IMR-90 (cell line): ENCODE data around the gene TCF7L2. TPM values are rescaled to one million over a fixed set of nuclear protein-coding genes. Genes with fewer than 3 reads are reported as not detected.

ENCODE experiments used
- ATAC-seq: fragments of 200-7000 bp; cut with Tn5 transposase; 2 replicates; pipeline ENCODE4 v1.9.1; 2020; ENCODE audit warnings: low read depth, mild to moderate bottlenecking, moderate library complexity
- BruUV-seq: library from RNA; stranded (reverse); fragments of 400-500 nt; replicated peaks from 2 replicates; lab custom pipeline; 2021; lab: Mats Ljungman, UMichigan
- CTCF ChIA-PET: fragments of 300-600 bp; formaldehyde crosslinking; extraction: SDS; loops from one replicate; lab custom pipeline; 2021; ENCODE audit warnings: antibody characterized with exemption; lab: Yijun Ruan, JAX
- POLR2A ChIA-PET: fragments of 300-600 bp; sonication (Branson Sonifier 250); formaldehyde crosslinking; loops from one replicate; lab custom pipeline; 2022; ENCODE audit warnings: antibody characterized with exemption; ENCODE audit not compliant: unreplicated experiment; lab: Charles Lee
- DNase-seq: peaks from one replicate; pipeline ENCODE4 v3.0.0; 2013
- H2AFZ ChIP-seq: replicated peaks from 2 replicates; pipeline ENCODE3; 2013; ENCODE audit warnings: low read length, mild to moderate bottlenecking; ENCODE audit not compliant: poor library complexity
- H2AK5ac ChIP-seq: 2 replicates; pipeline ENCODE4 v1.6.1; 2013; ENCODE audit warnings: low read depth, low read length, inconsistent platforms
- H2AK9ac ChIP-seq: replicated peaks from 2 replicates; pipeline ENCODE3; 2013; ENCODE audit warnings: mild to moderate bottlenecking, low read depth, low read length, moderate library complexity; ENCODE audit not compliant: poor library complexity
- H2BK120ac ChIP-seq: 2 replicates; pipeline ENCODE4 v1.6.1; 2013; ENCODE audit warnings: low read depth, low read length, inconsistent platforms
- H2BK15ac ChIP-seq: 3 replicates; pipeline ENCODE4 v1.6.1; 2013; ENCODE audit warnings: low read depth, low read length, inconsistent platforms
- H2BK20ac ChIP-seq: 2 replicates; pipeline ENCODE4 v1.6.1; 2013; ENCODE audit warnings: low read depth, mild to moderate bottlenecking, inconsistent platforms, low read length, moderate library complexity
- H2BK5ac ChIP-seq: 2 replicates; pipeline ENCODE4 v1.6.1; 2013; ENCODE audit warnings: mild to moderate bottlenecking, low read depth, low read length, inconsistent platforms; ENCODE audit not compliant: poor library complexity, severe bottlenecking
- H3K14ac ChIP-seq: replicated peaks from 2 replicates; pipeline ENCODE4 v1.6.1; 2013; ENCODE audit warnings: low read depth, low read length, inconsistent platforms
- H3K18ac ChIP-seq: 2 replicates; pipeline ENCODE4 v1.6.1; 2013; ENCODE audit warnings: low read depth, low read length, control low read depth
- H3K23ac ChIP-seq: 2 replicates; pipeline ENCODE4 v1.6.1; 2013; ENCODE audit warnings: low read depth, low read length, inconsistent platforms
- H3K27ac ChIP-seq: 2 replicates; pipeline ENCODE4 v1.5.1; 2013; ENCODE audit warnings: mild to moderate bottlenecking, control low read depth, low read length; ENCODE audit not compliant: insufficient read depth
- H3K27me3 ChIP-seq: 2 replicates; pipeline ENCODE4 v1.6.1; 2013; ENCODE audit warnings: low read length; ENCODE audit not compliant: control insufficient read depth, insufficient read depth
- H3K36me3 ChIP-seq: 2 replicates; pipeline ENCODE4 v1.6.1; 2013; ENCODE audit warnings: low read length, mixed read lengths; ENCODE audit not compliant: control insufficient read depth, insufficient read depth
- H3K4ac ChIP-seq: 2 replicates; pipeline ENCODE4 v1.6.1; 2013; ENCODE audit warnings: low read depth, low read length, inconsistent platforms
- H3K4me1 ChIP-seq: 2 replicates; pipeline ENCODE4 v1.6.1; 2013; ENCODE audit warnings: low read length, mixed read lengths; ENCODE audit not compliant: control insufficient read depth, insufficient read depth
- H3K4me2 ChIP-seq: 2 replicates; pipeline ENCODE4 v1.6.1; 2013; ENCODE audit warnings: low read depth, mild to moderate bottlenecking, control low read depth, low read length, moderate library complexity
- H3K4me3 ChIP-seq: 2 replicates; pipeline ENCODE4 v1.5.1; 2013; ENCODE audit warnings: low read depth, mild to moderate bottlenecking, control low read depth, low read length, moderate library complexity; ENCODE audit not compliant: insufficient read depth
- H3K56ac ChIP-seq: 2 replicates; pipeline ENCODE4 v1.6.1; 2013; ENCODE audit warnings: low read length, inconsistent platforms; ENCODE audit not compliant: insufficient read depth; ENCODE audit errors: extremely low read depth
- H3K79me1 ChIP-seq, 2 experiments: 2 replicates each; pipeline ENCODE4 v1.6.1; 2013; ENCODE audit warnings: low read length in 2 of 2, inconsistent platforms in 1 of 2, low read depth in 1 of 2
- H3K9ac ChIP-seq: 2 replicates; pipeline ENCODE4 v1.6.1; 2013; ENCODE audit warnings: low read depth, low read length, control low read depth
- H3K9me1 ChIP-seq: 2 replicates; pipeline ENCODE4 v1.6.1; 2013; ENCODE audit warnings: low read length, inconsistent platforms; ENCODE audit not compliant: insufficient read depth
- H3K9me3 ChIP-seq: 2 replicates; pipeline ENCODE4 v1.6.1; 2013; ENCODE audit warnings: low read length; ENCODE audit not compliant: control insufficient read depth, insufficient read depth
- H4K20me1 ChIP-seq: 2 replicates; pipeline ENCODE4 v1.6.1; 2013; ENCODE audit warnings: low read length, inconsistent platforms; ENCODE audit not compliant: insufficient read depth
- H4K5ac ChIP-seq: 2 replicates; pipeline ENCODE4 v1.6.1; 2013; ENCODE audit warnings: mild to moderate bottlenecking, low read depth, low read length, control low read depth
- H4K8ac ChIP-seq, 2 experiments: 2 replicates each; pipeline ENCODE4 v1.6.1; 2013; ENCODE audit warnings: low read depth in 2 of 2, low read length in 2 of 2, control low read depth in 1 of 2, inconsistent platforms in 1 of 2
- H4K91ac ChIP-seq: 2 replicates; pipeline ENCODE4 v1.6.1; 2013; ENCODE audit warnings: low read depth, low read length, inconsistent platforms; ENCODE audit not compliant: insufficient read depth
- BHLHE40 ChIP-seq: fragments of 150-350 bp; IDR thresholded peaks from 2 replicates; pipeline ENCODE4 v1.6.1; 2016; ENCODE audit warnings: mild to moderate bottlenecking, low read depth, low read length
- CEBPB ChIP-seq: IDR thresholded peaks from 2 replicates; pipeline ENCODE4 v1.6.1; 2012; ENCODE audit warnings: low read depth, low read length, improper control_type of control experiment
- CHD1 ChIP-seq: IDR thresholded peaks from 2 replicates; pipeline ENCODE4 v1.6.1; 2012; ENCODE audit warnings: low read depth, low read length, improper control_type of control experiment
- MAFK ChIP-seq: IDR thresholded peaks from 2 replicates; pipeline ENCODE4 v1.6.1; 2012; ENCODE audit warnings: low read depth, low read length, improper control_type of control experiment
- MXI1 ChIP-seq: IDR thresholded peaks from 2 replicates; pipeline ENCODE4 v1.6.1; 2012; ENCODE audit warnings: low read depth, mild to moderate bottlenecking, low read length, moderate library complexity, borderline replicate concordance
- POLR2A ChIP-seq: IDR thresholded peaks from 2 replicates; pipeline ENCODE4 v1.6.1; 2012; ENCODE audit warnings: mild to moderate bottlenecking, low read depth, low read length
- RCOR1 ChIP-seq: IDR thresholded peaks from 2 replicates; pipeline ENCODE4 v1.6.1; 2012; ENCODE audit warnings: mild to moderate bottlenecking, low read length, improper control_type of control experiment; ENCODE audit not compliant: insufficient replicate concordance
- RFX5 ChIP-seq: IDR thresholded peaks from 2 replicates; pipeline ENCODE4 v1.8.0; 2012; ENCODE audit warnings: low read depth, mild to moderate bottlenecking, low read length, moderate library complexity
- SMC3 ChIP-seq: fragments of 150-350 bp; IDR thresholded peaks from 2 replicates; pipeline ENCODE4 v1.6.1; 2016; ENCODE audit warnings: low read depth, mild to moderate bottlenecking, antibody characterized with exemption, low read length, moderate library complexity
- WGBS, 2 experiments: methylation state at CpG; one replicate each; pipeline versions ENCODE4 v1.1.5 to v1.1.7; 2013; ENCODE audit warnings: missing lambda C conversion rate in 2 of 2; ENCODE audit not compliant: insufficient read length in 1 of 2; ENCODE audit errors: extremely low coverage in 2 of 2; 5-methylcytosine and 5-hydroxymethylcytosine counted together
- dilution Hi-C: fragments of 300-500 bp; cut with HindIII; formaldehyde crosslinking; loops from one replicate; pipeline ENCODE4 v1.14.3; 2018; ENCODE audit warnings: low sequenced_read_pairs; ENCODE audit not compliant: unreplicated experiment
- in situ Hi-C: fragments of 300-500 bp; cut with MboI; formaldehyde crosslinking; loops from 3 replicates; pipeline ENCODE4 v1.14.3; 2019; ENCODE audit warnings: low sequenced_read_pairs, inconsistent platforms, mixed read lengths
- intact Hi-C: fragments of 100-400 bp; cut with micrococcal nuclease; formaldehyde crosslinking; loops from 2 replicates; pipeline ENCODE4 v1.10.0; 2022
- polyA plus RNA-seq, 3 experiments: library from polyadenylated mRNA; depleted of rRNA; stranded (reverse); fragments of >200 nt; gene quantifications; 2 replicates each; pipeline ENCODE4 v1.2.3, GENCODE V29; 2012; ENCODE audit warnings: low replicate concordance in 1 of 3
- total RNA-seq: library from RNA; depleted of rRNA; stranded (reverse); fragments of >200 nt; gene quantifications from 2 replicates; pipeline ENCODE4 v1.2.3, GENCODE V29; 2012
- TF ChIP-seq, protein P1 (sequence below): fragments of 150-350 bp; IDR thresholded peaks from 2 replicates; pipeline ENCODE4 v1.6.1; 2016; ENCODE audit warnings: low read depth, mild to moderate bottlenecking, low read length, moderate library complexity, borderline replicate concordance
- TF ChIP-seq, protein P2 (sequence below): fragments of 150-350 bp; IDR thresholded peaks from 2 replicates; pipeline ENCODE4 v1.6.1; 2017; ENCODE audit warnings: mild to moderate bottlenecking, antibody characterized with exemption, low read length, low read depth

TCF7L2 gene
- total and polyA plus RNA-seq, 2 of the 4 experiments (the other 2 are of a cell fraction) = 1.3 to 12.2 TPM

DNA sequence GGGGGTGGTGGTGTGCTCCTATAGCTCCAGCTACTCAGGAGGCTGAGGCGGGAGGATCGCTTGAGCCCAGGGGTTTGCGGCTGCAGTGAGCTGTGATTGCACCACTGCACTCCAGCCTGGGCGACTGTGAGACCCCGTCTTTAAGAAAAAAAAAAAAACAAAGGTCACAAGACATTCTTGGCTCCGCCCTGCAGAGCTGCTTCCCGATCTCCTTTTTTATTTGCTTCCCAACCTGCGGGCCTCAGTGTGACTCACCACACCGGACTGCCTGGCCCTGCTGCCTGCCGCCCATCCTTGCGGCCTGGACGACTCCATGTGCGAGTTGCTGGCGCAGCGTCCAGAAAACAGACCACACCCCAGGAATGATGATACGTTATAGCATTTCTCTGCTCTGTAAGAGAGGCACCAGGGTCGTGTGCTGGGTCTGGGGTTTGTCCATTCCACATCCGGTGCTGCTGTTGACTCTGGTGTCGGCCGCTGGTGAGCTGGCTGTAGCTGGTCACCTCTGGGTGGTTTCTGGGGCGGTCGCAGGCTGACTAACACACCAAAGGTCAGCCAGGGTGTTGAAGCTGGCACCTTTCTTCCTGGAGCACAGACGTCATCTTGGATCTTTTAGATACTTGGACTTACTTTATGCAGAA is 123.6 kb downstream of the TCF7L2 start (continued):
- TF ChIP-seq, protein P1, sequence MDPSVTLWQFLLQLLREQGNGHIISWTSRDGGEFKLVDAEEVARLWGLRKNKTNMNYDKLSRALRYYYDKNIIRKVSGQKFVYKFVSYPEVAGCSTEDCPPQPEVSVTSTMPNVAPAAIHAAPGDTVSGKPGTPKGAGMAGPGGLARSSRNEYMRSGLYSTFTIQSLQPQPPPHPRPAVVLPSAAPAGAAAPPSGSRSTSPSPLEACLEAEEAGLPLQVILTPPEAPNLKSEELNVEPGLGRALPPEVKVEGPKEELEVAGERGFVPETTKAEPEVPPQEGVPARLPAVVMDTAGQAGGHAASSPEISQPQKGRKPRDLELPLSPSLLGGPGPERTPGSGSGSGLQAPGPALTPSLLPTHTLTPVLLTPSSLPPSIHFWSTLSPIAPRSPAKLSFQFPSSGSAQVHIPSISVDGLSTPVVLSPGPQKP = no peak
- TF ChIP-seq POLR2A = 0 out of 2 replicates have a peak, but pooled peaks have one; percentile 43

DNA sequence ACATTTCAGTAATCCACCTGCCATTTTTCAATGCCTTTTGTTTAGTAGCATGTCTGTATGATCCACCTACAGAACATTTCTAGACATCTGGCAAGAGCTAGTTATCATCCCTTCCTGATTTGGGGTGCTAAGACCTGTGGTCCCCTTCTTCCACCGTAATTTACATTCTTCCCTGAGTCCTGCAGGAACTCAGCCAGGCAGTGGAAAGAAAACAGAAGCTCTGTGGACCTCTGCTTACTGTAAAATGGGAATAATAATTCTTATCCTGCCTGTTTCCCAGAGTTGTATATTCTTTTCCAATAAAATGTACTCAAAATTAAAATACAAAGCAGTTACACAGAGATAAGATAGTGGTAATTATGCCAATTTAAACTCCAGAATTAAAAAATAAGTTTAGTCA is 126.9 kb downstream of the TCF7L2 start:
- no peak overlapping the region for H2BK20ac ChIP-seq
- CTCF ChIA-PET = no interaction called here
- TF ChIP-seq CHD1 = no peak
- no peak for TF ChIP-seq RCOR1
- no peak for TF ChIP-seq BHLHE40
- no peak for TF ChIP-seq MAFK
- TF ChIP-seq RFX5 = no peak
- no peak for TF ChIP-seq CEBPB
- TF ChIP-seq SMC3 = no peak
- TF ChIP-seq, protein P2, sequence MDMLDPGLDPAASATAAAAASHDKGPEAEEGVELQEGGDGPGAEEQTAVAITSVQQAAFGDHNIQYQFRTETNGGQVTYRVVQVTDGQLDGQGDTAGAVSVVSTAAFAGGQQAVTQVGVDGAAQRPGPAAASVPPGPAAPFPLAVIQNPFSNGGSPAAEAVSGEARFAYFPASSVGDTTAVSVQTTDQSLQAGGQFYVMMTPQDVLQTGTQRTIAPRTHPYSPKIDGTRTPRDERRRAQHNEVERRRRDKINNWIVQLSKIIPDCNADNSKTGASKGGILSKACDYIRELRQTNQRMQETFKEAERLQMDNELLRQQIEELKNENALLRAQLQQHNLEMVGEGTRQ = no peak
- no peak for TF ChIP-seq MXI1
- TF ChIP-seq, protein P1 = no peak

More for the DNA sequence above, 126.9 kb downstream of the TCF7L2 start:
- Histone ChIP-seq H3K18ac (no peak overlapping the region), H3K4me2 (no peak overlapping the region), H3K4me1 (peaks cover 7% of the 10 kb centered on the region), H2BK5ac (no peak overlapping the region), H4K20me1 (peaks cover 3% of the 10 kb centered on the region; the same call in 1 of the 2 replicates), H3K9ac (no peak overlapping the region), H2AK9ac (no peak overlapping the region), H3K36me3 (peaks cover 4% of the 10 kb centered on the region; the same call in 1 of the 2 replicates), H3K27me3 (no peaks in the 10 kb centered on the region), H3K23ac (no peak overlapping the region), H3K14ac (no peak overlapping the region), H2AK5ac (no peak overlapping the region), H2BK120ac (no peak overlapping the region), H2AFZ (no peak overlapping the region), H3K27ac (no peak overlapping the region), H3K56ac (no peak overlapping the region), H3K9me1 (peaks cover 17% of the 10 kb centered on the region), H4K91ac (no peak overlapping the region), H2BK15ac (no peak overlapping the region), H3K79me1 (peaks cover 14 to 36% of the 10 kb centered on the region in 2 experiments), H3K4ac (no peak overlapping the region), H4K8ac (no peak overlapping the region), H4K5ac (no peak overlapping the region), H3K9me3 (no peaks in the 10 kb centered on the region), H3K4me3 (no peak overlapping the region)
- no peak for ATAC-seq
- no peak for DNase-seq
- BruUV-seq = no TSS peak
- dilution Hi-C loops (no loop called here), intact Hi-C loops (no loop called here), in situ Hi-C loops (no loop called here)
- no CpG with 5 or more reads among the region's 1 CpG for WGBS, 2 experiments
- POLR2A ChIA-PET = no interaction called here
